Mononuclear cell (primary cell): ENCODE results near the gene ANO9. TPM values are rescaled to one million over a fixed set of nuclear protein-coding genes. Genes with fewer than 3 reads are reported as not detected.
"Not testable (repeated sequence)": the region's sequence is repeated elsewhere in the genome, so short reads cannot be mapped to it uniquely, and the experiment has no call there.

Experiments used
- H3K27me3 ChIP-seq: 2 replicates; pipeline ENCODE4 v1.6.0; 2011; ENCODE audit warnings: low read length, control low read depth; ENCODE audit not compliant: insufficient read depth
- H3K4me1 ChIP-seq: 2 replicates; pipeline ENCODE4 v1.5.1; 2011; ENCODE audit warnings: mild to moderate bottlenecking, low read length, control low read depth; ENCODE audit not compliant: insufficient read depth
- H3K4me3 ChIP-seq: 2 replicates; pipeline ENCODE4 v1.5.1; 2011; ENCODE audit warnings: mild to moderate bottlenecking, low read length, moderate library complexity
- H3K9me3 ChIP-seq: 2 replicates; pipeline ENCODE4 v1.5.1; 2011; ENCODE audit warnings: low read depth, mild to moderate bottlenecking, control low read depth, low read length
- total RNA-seq: library from RNA; depleted of rRNA; stranded (reverse); fragments of >200 nt; gene quantifications from one replicate; pipeline ENCODE4 v1.2.3, GENCODE V29; 2012

ANO9 gene
- total RNA-seq, 1 donor: 19.9 TPM

- H3K4me3 ChIP-seq, H3K9me3 ChIP-seq, H3K27me3 ChIP-seq: not testable (repeated sequence)
- H3K4me1 ChIP-seq: peaks cover 43% of the 10 kb centered on the region
These were observed 31.1 kb downstream of the ANO9 start for GRCh38 chr11:410711-411110.

- Histone ChIP-seq H3K9me3 (no peaks in the 10 kb centered on the region), H3K4me1 (peaks cover 37% of the 10 kb centered on the region), H3K27me3 (no peaks in the 10 kb centered on the region), H3K4me3 (no peak overlapping the region)
These were observed 32.0 kb downstream of the ANO9 start for GRCh38 chr11:409600-410483.

GRCh38 chr11:409008-409599 is 32.7 kb downstream of the ANO9 start:
- H3K4me3 ChIP-seq: no peak overlapping the region
- H3K9me3 ChIP-seq: no peaks in the 10 kb centered on the region
- peaks cover 31% of the 10 kb centered on the region for H3K4me1 ChIP-seq
- no peaks in the 10 kb centered on the region for H3K27me3 ChIP-seq

GRCh38 chr11:408154-409007 is 33.4 kb downstream of the ANO9 start:
- peaks cover 3% of the 10 kb centered on the region for H3K27me3 ChIP-seq
- peaks cover 27% of the 10 kb centered on the region for H3K4me1 ChIP-seq
- no peaks in the 10 kb centered on the region for H3K9me3 ChIP-seq

GRCh38 chr11:407651-408123 is 34.1 kb downstream of the ANO9 start:
- peaks cover 20% of the 10 kb centered on the region for H3K4me1 ChIP-seq
- H3K4me3 ChIP-seq: no peak overlapping the region
- H3K9me3 ChIP-seq: no peaks in the 10 kb centered on the region
- H3K27me3 ChIP-seq: peaks cover 3% of the 10 kb centered on the region

More at GRCh38 chr11:408154-409007, 33.4 kb downstream of the ANO9 start:
- H3K4me3 ChIP-seq: no peak overlapping the region

GRCh38 chr11:406796-407650 is 34.8 kb downstream of the ANO9 start:
- peak overlapping the region; percentile 26 for H3K4me3 ChIP-seq
- H3K27me3 ChIP-seq: peaks cover 3% of the 10 kb centered on the region
- peaks cover 18% of the 10 kb centered on the region for H3K4me1 ChIP-seq
- no peaks in the 10 kb centered on the region for H3K9me3 ChIP-seq

GRCh38 chr11:405954-406795 is 35.6 kb downstream of the ANO9 start:
- H3K9me3 ChIP-seq: no peaks in the 10 kb centered on the region
- peaks cover 18% of the 10 kb centered on the region for H3K4me1 ChIP-seq
- peak overlapping the region; percentile 26 for H3K4me3 ChIP-seq
- peaks cover 3% of the 10 kb centered on the region for H3K27me3 ChIP-seq

- H3K9me3 ChIP-seq: no peaks in the 10 kb centered on the region
- H3K4me3 ChIP-seq: no peak overlapping the region
- peaks cover 18% of the 10 kb centered on the region for H3K4me1 ChIP-seq
- H3K27me3 ChIP-seq: peaks cover 3% of the 10 kb centered on the region
These were observed 36.4 kb downstream of the ANO9 start for GRCh38 chr11:405323-405953.

GRCh38 chr11:404551-405264 is 37.1 kb downstream of the ANO9 start:
- no peak overlapping the region for H3K4me3 ChIP-seq
- H3K27me3 ChIP-seq: peaks cover 7% of the 10 kb centered on the region
- no peaks in the 10 kb centered on the region for H3K9me3 ChIP-seq
- H3K4me1 ChIP-seq: peaks cover 18% of the 10 kb centered on the region

GRCh38 chr11:403761-404431 is 37.9 kb downstream of the ANO9 start:
- H3K4me1 ChIP-seq: peaks cover 18% of the 10 kb centered on the region
- peaks cover 7% of the 10 kb centered on the region for H3K27me3 ChIP-seq
- H3K9me3 ChIP-seq: no peaks in the 10 kb centered on the region
- H3K4me3 ChIP-seq: no peak overlapping the region

- Histone ChIP-seq H3K27me3 (peaks cover 7% of the 10 kb centered on the region), H3K4me1 (peaks cover 18% of the 10 kb centered on the region), H3K4me3 (no peak overlapping the region), H3K9me3 (no peaks in the 10 kb centered on the region)
These were observed 38.6 kb downstream of the ANO9 start for GRCh38 chr11:403021-403760.

GRCh38 chr11:401196-401595 is 40.6 kb downstream of the ANO9 start:
- peaks cover 15% of the 10 kb centered on the region for H3K4me1 ChIP-seq
- not testable (repeated sequence) for H3K9me3 ChIP-seq, H3K4me3 ChIP-seq, H3K27me3 ChIP-seq
